GM12891 (cell line): ENCODE measurements around the gene CCIN.

ENCODE experiments used
- POLR2A ChIP-seq: IDR thresholded peaks from 2 replicates; pipeline ENCODE4 v1.6.1; 2011; ENCODE audit warnings: low read depth, low read length, control low read depth
- POLR2AphosphoS5 ChIP-seq: IDR thresholded peaks from 2 replicates; pipeline ENCODE4 v1.6.1; 2011; ENCODE audit warnings: low read depth, low read length, control low read depth
- TAF1 ChIP-seq: IDR thresholded peaks from 2 replicates; pipeline ENCODE4 v1.6.1; 2011; ENCODE audit warnings: low read depth, low read length, control low read depth

GRCh38 chr9:36125062-36125855 is 43.9 kb upstream of the CCIN start:
- TF ChIP-seq POLR2A (no peak), TAF1 (no peak), POLR2AphosphoS5 (no peak)
